Ammon's horn (tissue), 1 donor: ENCODE measurements around the gene PPP1R3C.

Source experiments
- DNase-seq: peaks from one replicate; pipeline ENCODE4 v3.0.0-alpha.2; 2016; ENCODE audit warnings: low spot score

The PPP1R3C gene

GRCh38 chr10:91601212-91601611 lies 31.7 kb downstream of the PPP1R3C start:
- no peak for DNase-seq

GRCh38 chr10:91598211-91598977 lies 34.5 kb downstream of the PPP1R3C start:
- no peak for DNase-seq

- DNase-seq = peak; percentile 61
Observed at GRCh38 chr10:91597197-91597881, 35.5 kb downstream of the PPP1R3C start.

- DNase-seq = peak; percentile 34
Observed at GRCh38 chr10:91596825-91597196, 36.1 kb downstream of the PPP1R3C start.

GRCh38 chr10:91593834-91594233 lies 39.0 kb downstream of the PPP1R3C start:
- DNase-seq = no peak

- DNase-seq = no peak
Observed at GRCh38 chr10:91593366-91593765, 39.5 kb downstream of the PPP1R3C start.

GRCh38 chr10:91592266-91592975 lies 40.5 kb downstream of the PPP1R3C start:
- no peak for DNase-seq

GRCh38 chr10:91591797-91592174 lies 41.1 kb downstream of the PPP1R3C start:
- DNase-seq = no peak

- DNase-seq = peak; percentile 12
Observed at GRCh38 chr10:91590904-91591796, 41.7 kb downstream of the PPP1R3C start.

- DNase-seq = peak; percentile 59
Observed at GRCh38 chr10:91590142-91590903, 42.5 kb downstream of the PPP1R3C start.

- no peak for DNase-seq
Observed at GRCh38 chr10:91589658-91590035, 43.2 kb downstream of the PPP1R3C start.

GRCh38 chr10:91589015-91589657 lies 43.7 kb downstream of the PPP1R3C start:
- no peak for DNase-seq

- peak; percentile 13 for DNase-seq
Observed at GRCh38 chr10:91587710-91588638, 44.9 kb downstream of the PPP1R3C start.

- no peak for DNase-seq
Observed at GRCh38 chr10:91582153-91582554, 50.7 kb downstream of the PPP1R3C start.

- DNase-seq = no peak
Observed at GRCh38 chr10:91579329-91579985, 53.4 kb downstream of the PPP1R3C start.
